GM19395 (cell line): ENCODE results near the gene SLC49A3.
"Not testable (repeated sequence)": the region's sequence is repeated elsewhere in the genome, so short reads cannot be mapped to it uniquely, and the experiment has no call there.

ENCODE experiments used
- ATAC-seq: cut with Tn5 transposase; IDR thresholded peaks from one replicate; pipeline ENCODE4 v1.9.1; 2021; ENCODE audit warnings: mild to moderate bottlenecking, moderate library complexity; ENCODE audit not compliant: unreplicated experiment

SLC49A3 gene

GRCh38 chr4:722169-722725, 33.3 kb upstream of the SLC49A3 start:
- ATAC-seq, result no peak

GRCh38 chr4:721261-722168, 32.6 kb upstream of the SLC49A3 start:
- no peak for ATAC-seq

- no peak for ATAC-seq
These were observed 31.3 kb upstream of the SLC49A3 start for GRCh38 chr4:720111-720860.

GRCh38 chr4:718460-718859, 29.5 kb upstream of the SLC49A3 start:
- no peak for ATAC-seq

GRCh38 chr4:717601-718320, 28.8 kb upstream of the SLC49A3 start:
- no peak for ATAC-seq

GRCh38 chr4:714087-714486, 25.1 kb upstream of the SLC49A3 start:
- no peak for ATAC-seq

GRCh38 chr4:712916-713632, 24.1 kb upstream of the SLC49A3 start:
- ATAC-seq, result no peak

GRCh38 chr4:712093-712492, 23.1 kb upstream of the SLC49A3 start:
- ATAC-seq, result no peak

GRCh38 chr4:710916-711315, 22.0 kb upstream of the SLC49A3 start:
- no peak for ATAC-seq

- no peak for ATAC-seq
These were observed 21.2 kb upstream of the SLC49A3 start for GRCh38 chr4:710116-710515.

GRCh38 chr4:709348-709747, 20.4 kb upstream of the SLC49A3 start:
- no peak for ATAC-seq

- ATAC-seq, result no peak
These were observed 19.6 kb upstream of the SLC49A3 start for GRCh38 chr4:708631-708933.

GRCh38 chr4:707929-708630, 19.1 kb upstream of the SLC49A3 start:
- ATAC-seq, result no peak

GRCh38 chr4:706834-707598, 18.1 kb upstream of the SLC49A3 start:
- ATAC-seq, result no peak

GRCh38 chr4:706083-706633, 17.2 kb upstream of the SLC49A3 start:
- not testable (repeated sequence) for ATAC-seq

GRCh38 chr4:705278-706082, 16.5 kb upstream of the SLC49A3 start, which contains the start of gene PCGF3:
PCGF3 (plus strand) TSS chr4:705832; CDS start chr4:733681, 27,849 bp downstream.
- ATAC-seq, result peak; percentile 95

- no peak for ATAC-seq
These were observed 16.0 kb upstream of the SLC49A3 start for GRCh38 chr4:704971-705277.

- no peak for ATAC-seq
These were observed 15.4 kb upstream of the SLC49A3 start for GRCh38 chr4:704198-704891.
